Thymus (tissue), 11 donors: ENCODE results near the gene KATNAL1. TPM values are rescaled to one million over a fixed set of nuclear protein-coding genes. Genes with fewer than 3 reads are reported as not detected.

Experiments used
- DNase-seq, 9 donors: peaks; one replicate each; pipeline ENCODE4 v3.0.0-alpha.2; 2013; ENCODE audit warnings: low spot score in 9 of 9, low read depth in 6 of 9, missing footprints in 1 of 9
- H3K27ac ChIP-seq, 2 donors: one replicate each; pipeline ENCODE4 v1.5.1; 2013; ENCODE audit warnings: control low read depth in 1 of 2, low read depth in 1 of 2, low read length in 1 of 2, mild to moderate bottlenecking in 1 of 2, moderate library complexity in 1 of 2
- H3K27me3 ChIP-seq, 2 donors: one replicate each; pipeline ENCODE4 v1.5.1; 2013; ENCODE audit warnings: low read length in 1 of 2; ENCODE audit not compliant: control insufficient read depth in 2 of 2, insufficient read depth in 1 of 2
- H3K36me3 ChIP-seq, 2 donors: one replicate each; pipeline ENCODE4 v1.5.1; 2013; ENCODE audit warnings: low read length in 1 of 2, mild to moderate bottlenecking in 1 of 2, moderate library complexity in 1 of 2; ENCODE audit not compliant: control insufficient read depth in 2 of 2, insufficient read depth in 2 of 2
- H3K4me1 ChIP-seq, 2 donors: one replicate each; pipeline ENCODE4 v1.5.1; 2013; ENCODE audit warnings: low read length in 2 of 2; ENCODE audit not compliant: control insufficient read depth in 2 of 2, insufficient read depth in 2 of 2
- H3K4me3 ChIP-seq, 2 donors: one replicate each; pipeline ENCODE4 v1.5.1; 2013; ENCODE audit warnings: low read length in 2 of 2, control low read depth in 1 of 2, mild to moderate bottlenecking in 1 of 2
- H3K9me3 ChIP-seq, 2 donors: one replicate each; pipeline ENCODE4 v1.5.1; 2013; ENCODE audit warnings: low read length in 1 of 2, mild to moderate bottlenecking in 1 of 2; ENCODE audit not compliant: control insufficient read depth in 2 of 2, insufficient read depth in 1 of 2
- WGBS: extraction: QIAGEN DNeasy Blood & Tissue Kit; methylation state at CpG from one replicate; pipeline ENCODE4 v1.1.7; 2013; 5-methylcytosine and 5-hydroxymethylcytosine counted together
- polyA plus RNA-seq: library from polyadenylated mRNA; stranded (reverse); fragments of 200-250 nt; gene quantifications from one replicate; pipeline ENCODE4 v1.2.3, GENCODE V29; 2013
- total RNA-seq: library from RNA; stranded (reverse); fragments of 120-200 nt; gene quantifications from one replicate; pipeline ENCODE4 v1.2.4, GENCODE V29; 2013
- donor health status: healthy.

KATNAL1 gene
- total and polyA plus RNA-seq, 2 donors = 4.6 to 12.4 TPM

- Histone ChIP-seq H3K36me3 (peaks cover 24 to 38% of the 10 kb centered on the region in 2 donors), H3K27me3 (no peaks in the 10 kb centered on the region), H3K4me3 (no peak overlapping the region), H3K9me3 (peaks cover 6 to 15% of the 10 kb centered on the region in 2 donors), H3K27ac (no peak overlapping the region), H3K4me1 (no peaks in the 10 kb centered on the region)
- DNase-seq = no peak
These were observed 82.6 kb downstream of the KATNAL1 start for GRCh38 chr13:30224732-30225131.

- Histone ChIP-seq H3K36me3 (peaks cover 23 to 34% of the 10 kb centered on the region in 2 donors), H3K27me3 (no peaks in the 10 kb centered on the region)
- 95% methylated on average over 3 of the region's 3 CpGs for WGBS
These were observed 85.1 kb downstream of the KATNAL1 start for GRCh38 chr13:30222254-30222653.

GRCh38 chr13:30216111-30216510, 91.2 kb downstream of the KATNAL1 start:
- Histone ChIP-seq H3K27me3 (no peaks in the 10 kb centered on the region), H3K9me3 (no peaks in the 10 kb centered on the region), H3K27ac (no peak overlapping the region), H3K4me1 (no peaks in the 10 kb centered on the region), H3K4me3 (no peak overlapping the region), H3K36me3 (peaks cover 17 to 20% of the 10 kb centered on the region in 2 donors)
- DNase-seq = no peak
- WGBS = 96% methylated on average over 2 of the region's 2 CpGs

More at GRCh38 chr13:30222254-30222653, 85.1 kb downstream of the KATNAL1 start:
- no peak for DNase-seq
- no peaks in the 10 kb centered on the region for H3K4me1 ChIP-seq
- peaks cover 6 to 15% of the 10 kb centered on the region in 2 donors for H3K9me3 ChIP-seq
- H3K27ac ChIP-seq = no peak overlapping the region
- H3K4me3 ChIP-seq = no peak overlapping the region

- Histone ChIP-seq H3K9me3 (no peaks in the 10 kb centered on the region), H3K4me1 (no peaks in the 10 kb centered on the region), H3K36me3 (peaks cover 13 to 34% of the 10 kb centered on the region in 2 donors), H3K27ac (no peak overlapping the region), H3K27me3 (no peaks in the 10 kb centered on the region), H3K4me3 (no peak overlapping the region)
- DNase-seq = no peak
- 98% methylated on average over 7 of the region's 7 CpGs for WGBS
These were observed 95.1 kb downstream of the KATNAL1 start for GRCh38 chr13:30212256-30212655.

- Histone ChIP-seq H3K27ac (no peak overlapping the region), H3K9me3 (no peaks in the 10 kb centered on the region), H3K4me1 (no peaks in the 10 kb centered on the region), H3K27me3 (no peaks in the 10 kb centered on the region), H3K36me3 (peaks cover 11 to 36% of the 10 kb centered on the region in 2 donors), H3K4me3 (no peak overlapping the region)
- no peak for DNase-seq
- 98% methylated on average over 3 of the region's 3 CpGs for WGBS
These were observed 95.6 kb downstream of the KATNAL1 start for GRCh38 chr13:30211745-30212144.

- Histone ChIP-seq H3K9me3 (no peaks in the 10 kb centered on the region), H3K36me3 (peaks cover 10 to 24% of the 10 kb centered on the region in 2 donors), H3K27ac (no peak overlapping the region), H3K27me3 (no peaks in the 10 kb centered on the region), H3K4me3 (no peak overlapping the region), H3K4me1 (no peaks in the 10 kb centered on the region)
- no peak for DNase-seq
- WGBS = 99% methylated on average over 3 of the region's 3 CpGs
These were observed 102.8 kb downstream of the KATNAL1 start for GRCh38 chr13:30204564-30204963.

GRCh38 chr13:30196025-30196424, 111.3 kb downstream of the KATNAL1 start:
- H3K4me1 ChIP-seq = no peaks in the 10 kb centered on the region
- H3K27ac ChIP-seq = no peak overlapping the region
- H3K27me3 ChIP-seq = no peaks in the 10 kb centered on the region
- no peak for DNase-seq
- H3K4me3 ChIP-seq = no peak overlapping the region
- H3K9me3 ChIP-seq = no peaks in the 10 kb centered on the region
- WGBS = 95% methylated on average over 3 of the region's 3 CpGs
- H3K36me3 ChIP-seq = peaks cover 4 to 8% of the 10 kb centered on the region in 2 donors

GRCh38 chr13:30194906-30195305, 112.4 kb downstream of the KATNAL1 start:
- H3K27ac ChIP-seq = no peak overlapping the region
- H3K4me1 ChIP-seq = no peaks in the 10 kb centered on the region
- WGBS = 97% methylated on average over 7 of the region's 7 CpGs
- no peak for DNase-seq
- no peaks in the 10 kb centered on the region for H3K27me3 ChIP-seq
- H3K9me3 ChIP-seq = no peaks in the 10 kb centered on the region
- peaks cover 0 to 4% of the 10 kb centered on the region in 2 donors for H3K36me3 ChIP-seq
- H3K4me3 ChIP-seq = no peak overlapping the region

GRCh38 chr13:30193279-30194234, 113.8 kb downstream of the KATNAL1 start:
- Histone ChIP-seq H3K36me3 (peaks cover 0 to 4% of the 10 kb centered on the region in 2 donors), H3K27me3 (no peaks in the 10 kb centered on the region), H3K27ac (no peak overlapping the region), H3K4me3 (no peak overlapping the region), H3K9me3 (no peaks in the 10 kb centered on the region), H3K4me1 (no peaks in the 10 kb centered on the region)
- WGBS = 97% methylated on average over 11 of the region's 11 CpGs
- no peak for DNase-seq
